GM21717 (cell line): ENCODE measurements around the gene SLC38A10.

Experiments
- ATAC-seq: cut with Tn5 transposase; IDR thresholded peaks from one replicate; pipeline ENCODE4 v1.9.1; 2021; ENCODE audit warnings: mild to moderate bottlenecking, moderate library complexity; ENCODE audit not compliant: unreplicated experiment

SLC38A10 gene

DNA sequence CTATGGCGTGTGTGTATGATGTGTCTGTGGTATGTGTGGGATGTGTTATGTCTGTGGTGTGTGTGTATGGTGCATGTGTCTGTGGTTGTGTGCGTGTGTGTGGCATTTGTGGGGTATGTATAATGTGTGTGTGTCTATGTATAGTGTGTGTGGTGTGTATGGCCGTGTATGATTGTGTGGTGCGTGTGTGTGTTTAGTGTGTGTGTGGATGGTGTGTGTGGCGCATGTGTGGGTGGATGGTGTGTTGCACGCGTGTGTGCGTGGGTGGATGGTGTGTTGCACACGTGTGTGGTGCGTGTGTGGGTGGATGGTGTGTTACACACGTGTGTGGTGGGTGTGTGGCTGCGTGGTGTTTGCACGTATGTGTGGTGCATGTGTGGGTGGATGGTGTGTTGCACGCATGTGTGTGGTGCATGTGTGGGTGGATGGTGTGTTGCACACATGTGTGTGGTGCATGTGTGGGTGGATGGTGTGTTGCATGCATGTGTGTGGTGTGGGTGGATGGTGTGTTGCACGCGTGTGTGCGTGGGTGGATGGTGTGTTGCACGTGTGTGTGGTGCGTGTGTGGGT, 5.6 kb upstream of the SLC38A10 start:
- ATAC-seq = no peak

DNA sequence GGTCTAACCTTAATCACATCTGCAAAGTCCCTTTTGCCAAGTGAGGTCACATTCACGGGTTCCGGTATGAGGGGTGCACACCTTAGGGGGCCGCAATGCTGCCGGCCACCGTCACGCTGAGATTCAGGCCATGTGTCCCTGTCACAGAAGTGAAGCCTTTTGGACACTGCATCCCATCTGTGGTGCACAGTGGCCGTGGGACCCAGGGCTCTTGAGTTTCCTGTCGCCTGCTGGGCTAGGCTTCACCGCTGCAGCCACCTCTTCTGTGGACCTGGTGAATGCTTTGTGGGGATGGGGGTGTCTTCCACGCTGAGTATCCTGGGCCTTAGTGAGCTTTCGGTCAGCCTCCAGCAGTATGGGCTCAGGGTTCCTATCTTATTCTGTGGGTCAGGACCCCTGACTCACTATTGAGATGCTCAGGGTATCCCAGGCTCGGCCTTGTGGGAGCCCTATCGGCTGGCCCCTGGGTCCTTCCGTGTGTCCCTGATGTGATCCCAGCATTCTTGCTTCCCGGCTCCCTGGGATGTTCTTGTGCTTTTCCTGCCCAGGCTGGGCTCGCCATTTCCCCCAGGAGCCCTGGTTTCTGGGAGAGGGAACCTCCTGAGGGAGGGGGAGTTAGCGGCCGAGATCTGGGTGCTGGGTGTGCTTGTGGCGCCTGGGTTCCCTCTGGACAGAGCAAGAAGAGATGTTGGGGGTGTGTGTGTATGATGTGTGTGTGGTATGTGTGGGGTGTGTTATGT, 4.9 kb upstream of the SLC38A10 start:
- no peak for ATAC-seq

DNA sequence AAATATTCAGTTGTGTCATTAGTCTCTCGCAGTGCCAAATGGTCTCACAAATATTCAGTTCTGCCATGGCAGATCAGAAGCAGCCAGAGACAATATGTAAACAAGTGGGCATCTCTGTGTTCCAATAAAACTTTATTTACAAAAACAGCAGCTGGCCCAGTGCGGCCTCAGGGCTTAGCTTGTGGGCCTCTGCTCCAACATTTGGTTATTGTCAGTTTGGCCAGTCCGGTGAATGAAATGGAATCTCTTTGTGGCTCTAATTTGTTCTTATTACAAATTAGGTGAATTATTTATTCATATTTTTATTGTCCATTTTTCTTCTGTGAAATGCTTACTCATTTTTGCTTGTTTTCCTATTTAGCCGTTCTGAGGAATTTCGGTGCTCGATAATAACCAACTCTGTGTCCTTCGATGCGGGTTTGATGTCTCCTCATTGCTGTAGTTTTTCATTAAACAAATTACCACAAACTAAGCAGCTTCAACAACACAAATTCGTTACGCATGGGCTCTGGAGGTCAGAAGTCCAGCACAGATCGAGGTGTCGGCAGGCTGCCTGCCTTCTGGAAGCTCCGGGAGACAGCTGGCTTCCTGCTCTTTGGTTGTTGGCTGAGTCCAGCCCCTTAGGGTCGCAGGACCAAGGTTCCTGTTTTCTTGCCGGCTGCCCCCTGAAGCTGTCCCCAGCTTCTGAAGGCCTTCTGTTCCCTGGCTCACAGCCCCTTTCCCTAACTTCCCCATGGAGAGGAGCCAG, 4.1 kb upstream of the SLC38A10 start:
- ATAC-seq = no peak

DNA sequence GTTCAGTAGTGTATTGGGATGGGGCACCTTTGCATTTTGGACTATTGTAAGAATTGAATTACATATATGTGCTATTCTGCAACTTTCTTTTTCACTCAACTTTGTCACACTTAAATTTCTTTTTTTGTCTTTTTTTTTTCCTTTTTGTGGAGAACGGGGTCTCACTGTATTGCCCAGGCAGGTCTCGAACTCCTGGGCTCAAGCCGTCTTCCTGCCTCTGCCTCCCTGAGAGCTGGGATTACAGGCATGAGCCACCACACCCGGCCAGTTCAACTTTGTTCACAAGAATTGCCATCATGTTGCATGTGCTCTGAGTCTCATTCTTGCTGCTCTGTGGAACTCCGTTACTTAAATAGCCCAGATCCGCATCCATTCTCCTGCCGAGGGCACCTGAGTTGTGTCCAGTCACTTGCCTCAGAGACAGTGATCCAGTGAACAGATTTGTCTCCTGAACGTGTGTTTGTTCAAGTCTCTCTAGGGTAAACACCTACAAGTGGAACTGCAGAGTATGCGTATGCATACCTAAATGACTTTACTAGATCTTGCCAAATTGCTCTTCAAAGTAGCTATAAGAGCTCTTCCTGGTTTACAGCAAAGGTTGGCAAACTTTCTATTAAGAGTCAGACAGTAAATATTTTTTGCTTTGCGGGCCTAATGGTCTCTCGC, 3.4 kb upstream of the SLC38A10 start:
- ATAC-seq = no peak

DNA sequence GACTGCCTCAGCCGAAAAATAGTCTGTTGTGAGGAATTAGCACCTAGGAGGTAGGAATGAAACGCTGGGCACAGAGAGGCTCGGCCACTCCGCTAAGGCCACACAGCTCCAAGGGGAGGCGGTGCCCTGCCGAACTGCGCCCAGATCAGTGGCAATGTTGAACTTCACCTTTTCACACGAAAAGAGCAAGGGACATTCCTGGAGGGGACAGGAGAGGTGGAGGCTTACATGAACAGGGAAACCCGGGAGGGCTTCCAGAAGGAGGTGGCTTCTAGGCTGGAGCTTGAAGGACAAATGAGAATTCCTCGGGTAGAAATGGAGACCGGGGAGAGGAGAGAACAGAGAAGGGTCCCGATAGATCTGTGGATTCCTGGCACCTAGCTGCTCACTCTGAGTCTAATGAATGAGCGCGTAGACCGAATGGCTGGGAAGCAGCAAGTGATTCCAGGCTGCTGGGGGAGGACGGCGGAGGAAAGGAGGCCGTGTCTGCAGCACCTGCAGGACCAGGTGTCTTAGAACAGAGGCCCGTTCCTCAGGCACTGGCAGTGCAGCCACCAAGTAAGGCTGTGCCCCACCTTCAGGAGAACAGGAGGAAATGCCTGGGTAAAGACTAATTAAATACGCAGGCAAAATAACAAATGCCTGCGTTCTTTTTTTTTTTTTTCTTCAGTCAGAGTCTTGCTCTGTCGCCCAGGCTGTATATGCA, 722 bp upstream of the SLC38A10 start:
- ATAC-seq = no peak

DNA sequence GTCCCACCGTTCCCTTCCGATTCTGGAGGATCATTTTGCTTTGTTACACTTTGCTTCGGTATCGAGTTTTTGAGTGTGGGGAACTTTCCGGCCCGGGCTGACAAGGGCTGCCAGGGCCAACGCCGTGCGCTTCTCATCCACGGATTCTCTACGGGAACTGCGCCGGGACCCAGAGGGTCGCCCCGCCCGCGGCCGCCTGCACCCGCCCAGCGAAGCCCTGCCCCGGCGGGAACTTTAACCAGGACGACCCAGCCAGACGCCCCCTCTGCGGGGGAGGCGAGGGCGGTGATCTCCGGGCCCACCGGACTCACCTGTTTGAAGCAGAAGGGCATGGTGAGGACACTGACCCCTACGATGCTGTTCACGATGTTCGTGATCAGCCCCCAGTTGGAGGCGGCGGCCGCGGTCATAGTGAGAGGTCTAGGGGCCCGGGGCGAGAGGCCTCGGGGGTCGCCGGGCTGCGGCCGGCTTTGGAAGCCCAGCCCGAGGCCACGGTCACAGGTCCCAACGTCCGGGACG, 536 bp downstream of the SLC38A10 start:
- no peak for ATAC-seq

DNA sequence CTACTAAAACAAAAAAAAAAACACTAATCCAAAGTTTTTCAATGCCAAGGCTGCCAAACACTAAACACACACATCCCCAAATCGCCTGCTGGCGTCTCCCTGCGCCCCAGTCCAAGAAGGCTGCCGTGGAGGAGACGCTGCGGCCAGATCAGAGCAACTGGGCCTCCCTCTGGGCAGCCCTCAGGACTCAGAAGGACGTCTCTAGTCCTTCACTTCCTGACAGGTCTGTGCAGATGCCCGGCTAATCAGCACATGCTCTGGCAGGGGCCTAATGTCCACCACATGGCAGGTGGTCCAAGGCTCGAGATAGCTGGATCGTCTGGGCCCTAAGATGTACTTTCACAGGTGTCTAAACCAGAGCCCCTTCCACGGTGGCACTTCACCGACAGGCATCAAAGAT, 2.7 kb downstream of the SLC38A10 start:
- no peak for ATAC-seq

DNA sequence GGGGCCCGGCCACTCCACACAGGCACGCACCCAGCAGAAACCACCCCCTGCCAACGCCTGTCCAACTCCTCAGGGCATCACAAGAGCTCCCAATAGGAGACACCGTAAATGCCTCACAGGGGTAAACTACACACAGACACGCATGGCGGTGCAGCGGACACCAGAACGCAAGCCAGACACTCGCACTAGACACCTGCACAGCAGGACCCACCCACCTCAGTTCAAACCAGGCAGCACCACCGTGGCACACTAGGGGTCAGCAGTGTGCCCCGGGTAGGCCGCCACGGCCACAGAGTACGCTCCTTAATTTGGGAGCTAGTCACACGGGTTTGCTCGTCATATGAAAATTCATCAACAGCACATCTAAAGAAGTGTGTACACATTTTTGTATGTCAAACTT, 3.4 kb downstream of the SLC38A10 start:
- no peak for ATAC-seq

DNA sequence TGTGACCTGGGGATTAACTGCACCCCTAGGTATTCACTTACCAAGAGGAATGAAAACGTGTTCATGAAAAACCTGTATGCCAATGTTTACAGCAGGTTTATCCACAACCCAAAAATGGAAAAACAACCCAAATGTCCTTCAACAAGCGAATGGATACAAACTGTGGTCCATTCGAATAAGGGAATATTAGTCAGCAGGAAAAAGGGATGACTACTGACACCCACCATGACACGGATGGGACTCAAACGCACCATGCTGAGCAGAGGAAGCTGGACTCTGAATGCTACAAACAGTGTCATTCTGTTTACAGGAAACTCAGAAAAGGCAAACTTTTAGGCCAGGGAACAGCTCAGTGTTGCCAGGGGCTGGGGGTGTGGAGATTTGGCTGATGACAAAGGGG, 4.9 kb downstream of the SLC38A10 start:
- no peak for ATAC-seq

DNA sequence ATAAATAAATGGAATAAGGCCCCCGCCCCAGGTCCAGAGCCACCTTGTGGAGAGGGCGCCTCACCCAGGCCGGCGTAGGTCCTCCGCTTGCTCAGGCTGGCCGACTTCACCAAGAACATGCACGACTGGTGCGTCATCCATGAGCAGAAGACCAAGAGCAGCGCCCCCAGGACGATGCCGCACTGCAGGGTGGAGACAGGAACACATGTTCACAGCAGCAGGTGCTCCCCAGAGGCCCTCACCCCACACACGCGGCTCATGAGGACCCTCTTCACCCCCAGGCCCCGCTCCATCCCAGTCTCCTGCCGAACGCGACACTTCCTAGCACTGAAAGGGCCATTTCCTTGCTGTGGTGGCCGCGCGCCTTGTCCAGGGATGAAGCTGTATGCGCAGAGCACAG, 5.5 kb downstream of the SLC38A10 start:
- no peak for ATAC-seq

DNA sequence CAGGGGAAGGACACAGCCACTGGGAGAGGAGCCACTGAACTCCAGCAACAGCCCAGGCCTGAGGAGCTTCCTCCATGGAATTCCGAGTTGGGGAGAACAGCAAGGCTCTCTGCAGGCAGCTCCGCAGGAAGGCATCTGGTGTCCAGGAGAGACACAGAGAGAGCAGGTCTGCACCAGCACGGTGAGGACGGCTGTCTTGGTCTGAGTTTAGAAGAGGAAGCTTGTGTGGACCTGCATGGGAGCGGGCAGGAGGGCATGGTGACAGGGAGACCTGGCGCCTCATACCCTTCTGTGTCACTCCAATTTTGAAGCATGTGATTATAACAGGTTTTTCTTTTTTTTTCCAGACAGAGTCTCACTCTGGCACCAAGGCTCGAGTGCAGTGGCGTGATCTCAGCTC, 6.4 kb downstream of the SLC38A10 start:
- ATAC-seq = no peak

DNA sequence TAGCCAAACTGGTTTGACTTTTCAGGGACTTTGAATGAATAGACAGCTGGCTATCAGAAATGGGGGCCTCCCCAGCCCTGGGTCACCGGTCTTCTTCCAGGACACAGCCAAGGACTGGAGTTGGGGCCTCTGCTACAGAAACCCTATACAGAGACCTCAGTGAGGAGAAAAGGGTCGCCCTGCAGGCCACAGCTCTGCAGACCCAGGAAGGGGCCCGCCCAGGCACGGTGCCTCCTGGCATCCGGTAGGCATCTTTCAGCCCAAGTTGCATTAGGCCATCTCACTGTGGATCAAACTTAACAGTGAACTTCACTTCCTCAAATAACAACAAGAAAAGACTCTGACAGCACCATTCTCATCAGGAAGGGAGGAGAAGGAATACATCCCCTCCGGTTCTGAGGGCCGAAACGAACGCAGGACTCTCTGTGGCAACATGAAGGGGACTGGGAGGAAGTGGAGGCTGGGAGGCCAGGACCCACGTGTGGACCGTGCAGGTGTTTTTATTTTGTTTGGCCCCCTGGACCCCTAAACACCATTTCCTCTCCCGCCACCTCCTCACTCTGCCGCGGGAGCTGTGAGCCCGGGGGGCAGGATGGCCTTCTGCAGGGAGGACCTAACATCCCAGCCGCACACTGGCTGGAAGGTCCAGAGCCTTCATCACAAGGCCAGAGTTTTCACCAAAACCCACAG, 7.2 kb downstream of the SLC38A10 start:
- ATAC-seq = no peak

DNA sequence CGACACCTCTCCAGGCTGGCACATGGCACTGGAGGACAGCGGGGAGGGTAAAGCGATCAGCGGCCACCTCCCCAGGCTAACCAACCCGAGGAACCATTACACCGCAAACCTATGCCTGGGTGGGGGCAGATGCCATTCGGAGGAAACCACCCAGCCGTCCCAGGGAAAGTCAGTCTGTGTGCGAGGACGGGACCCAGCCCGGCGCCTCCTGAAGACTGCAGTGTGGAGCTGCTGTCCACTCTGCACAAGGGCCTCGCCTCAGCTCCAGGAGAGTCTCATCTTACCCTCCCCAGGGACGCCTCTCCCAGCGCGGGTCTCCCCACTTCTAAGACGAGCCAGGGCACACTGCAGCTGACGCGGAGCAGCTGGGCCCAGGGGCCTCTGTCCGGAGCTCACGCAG, 8.0 kb downstream of the SLC38A10 start:
- ATAC-seq = no peak

DNA sequence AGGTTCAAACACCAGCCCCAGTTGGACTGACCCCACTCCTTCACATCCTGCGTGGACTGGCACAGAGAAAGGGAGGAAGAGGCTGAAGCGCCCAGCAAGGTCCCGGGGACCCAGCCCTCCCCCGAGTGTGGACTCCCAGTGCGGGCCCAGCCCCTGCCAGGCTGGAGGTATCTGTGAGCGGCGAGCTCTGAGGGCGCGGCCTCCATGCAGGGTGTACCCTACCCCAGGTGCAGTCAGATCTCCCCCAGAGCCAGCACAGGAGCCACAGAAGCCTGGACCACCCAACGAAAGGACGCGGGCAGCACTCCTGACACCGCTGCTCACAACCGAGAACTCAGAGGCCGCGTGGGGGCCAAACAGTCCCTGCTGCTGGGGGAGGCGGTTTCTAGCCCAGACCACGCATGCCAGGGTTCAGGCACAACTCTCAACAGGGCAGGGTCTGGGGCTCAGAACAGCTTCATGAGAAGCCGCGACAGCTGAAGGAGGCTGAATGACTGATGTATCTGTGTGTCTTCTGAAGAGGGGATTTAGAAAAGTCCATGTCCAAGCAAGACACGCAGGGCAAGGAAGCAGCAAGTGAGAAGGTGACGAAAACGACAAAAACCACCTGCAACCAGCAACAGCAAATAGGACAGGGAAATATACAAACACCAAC, 8.5 kb downstream of the SLC38A10 start:
- no peak for ATAC-seq

DNA sequence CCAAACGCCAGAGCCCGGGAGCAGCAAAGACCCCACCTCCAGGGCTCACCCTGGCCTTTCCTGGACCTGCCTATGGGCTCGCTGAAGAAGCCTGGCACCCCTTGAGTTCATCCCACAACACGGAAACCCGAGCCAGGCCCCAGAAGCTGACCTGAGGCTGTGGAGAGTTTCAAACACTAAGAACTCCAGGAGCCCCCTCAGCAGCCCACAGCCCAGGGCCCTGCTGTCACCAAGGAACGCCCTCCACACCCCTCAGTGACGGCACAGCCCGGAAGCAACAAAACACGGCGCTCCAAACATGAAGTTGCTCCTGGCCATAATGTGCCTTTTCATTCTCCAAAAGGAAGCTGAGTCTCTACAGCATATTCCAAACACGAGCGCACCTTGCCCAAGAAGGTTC, 9.2 kb downstream of the SLC38A10 start:
- no peak for ATAC-seq

DNA sequence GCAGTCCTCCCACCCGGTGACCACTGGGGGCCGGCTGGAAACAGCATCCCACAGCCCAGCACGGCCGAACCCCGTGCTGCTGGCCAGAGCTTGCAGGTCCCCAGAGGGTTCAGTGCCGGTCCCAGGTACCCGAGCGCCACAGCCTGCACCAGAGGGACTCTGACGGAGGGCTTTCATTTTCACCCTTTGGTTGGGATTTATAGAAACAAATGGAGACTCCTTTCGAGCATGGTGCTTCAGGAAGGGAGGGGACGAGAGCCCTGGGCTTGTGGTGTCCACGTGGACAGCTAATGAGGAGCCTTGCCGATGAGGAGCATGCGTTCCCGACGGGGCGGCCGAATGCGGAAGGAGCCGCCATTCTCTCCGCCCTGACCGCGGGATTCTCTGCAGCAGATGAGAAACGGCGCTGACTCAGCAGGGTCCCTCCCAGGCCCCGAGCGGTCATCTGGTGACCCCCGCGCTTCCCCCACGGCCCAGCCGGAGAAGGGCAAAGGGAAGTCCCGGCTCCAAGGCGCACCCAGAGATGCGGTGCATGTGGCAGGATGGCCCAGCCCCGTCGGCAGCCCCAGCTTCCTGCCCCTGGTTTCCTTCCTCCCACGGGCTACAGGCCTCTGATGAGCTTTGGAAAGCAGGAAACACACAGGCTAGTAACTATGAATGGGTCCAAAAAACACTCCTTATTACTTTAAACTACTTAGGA, 9.8 kb downstream of the SLC38A10 start:
- no peak for ATAC-seq

DNA sequence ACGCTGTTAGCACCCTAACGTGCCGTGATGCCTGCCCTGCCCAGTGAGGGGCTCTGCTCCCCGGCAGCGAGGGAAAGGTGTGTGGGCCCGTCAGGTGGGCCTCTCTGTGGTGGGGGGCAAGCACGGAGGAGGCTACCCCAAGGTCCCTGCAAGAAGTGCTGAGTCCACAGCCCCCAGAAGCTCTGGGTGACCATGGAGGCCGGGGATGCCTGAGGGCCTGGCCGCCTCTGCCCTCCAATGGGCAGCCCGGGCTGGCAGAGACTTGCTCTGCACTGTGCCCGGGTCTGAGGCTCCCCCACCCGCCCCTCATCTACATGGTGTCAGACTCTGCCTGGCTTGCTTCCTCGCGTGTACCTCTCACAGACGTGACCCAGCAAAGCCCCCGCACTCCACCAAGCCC, 12.2 kb downstream of the SLC38A10 start:
- no peak for ATAC-seq

DNA sequence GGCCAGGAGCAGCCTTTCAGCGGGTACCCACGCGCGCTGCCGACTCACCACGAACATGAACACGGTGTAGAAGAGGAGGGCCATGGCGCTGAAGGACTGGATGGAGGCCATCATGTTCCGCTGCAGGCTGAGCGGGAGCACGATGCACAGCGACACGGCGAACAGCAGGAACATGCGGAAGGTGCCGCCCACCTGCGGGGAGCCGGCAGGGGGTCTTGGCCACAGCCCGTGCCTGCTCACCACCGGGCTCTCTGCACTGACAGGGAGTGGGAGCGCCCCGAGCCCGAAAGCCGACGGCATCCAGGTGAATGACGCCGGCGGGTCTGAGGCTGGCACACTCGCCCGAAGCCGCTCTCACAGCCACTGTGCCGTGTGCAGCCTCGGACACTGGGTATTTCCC, 13.0 kb downstream of the SLC38A10 start:
- ATAC-seq = no peak

DNA sequence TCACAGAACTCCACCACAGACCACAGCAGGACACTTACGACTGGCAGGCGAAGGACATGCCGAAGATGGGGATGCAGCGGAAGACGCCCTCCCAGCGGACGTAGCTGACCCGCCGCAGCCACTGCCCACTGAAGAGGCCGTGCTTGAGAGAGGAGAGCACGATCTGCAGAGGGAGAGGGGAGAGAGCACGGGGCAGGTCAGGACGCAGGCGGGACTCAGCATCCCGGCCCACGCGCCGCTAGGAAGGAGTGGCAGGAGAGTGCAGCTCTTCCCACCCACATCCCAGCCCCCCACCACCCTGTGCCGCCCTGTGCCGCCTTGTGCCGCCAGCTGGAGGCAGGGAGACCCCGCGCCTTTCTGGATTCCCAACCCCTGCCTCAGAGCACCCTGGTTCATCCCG, 14.5 kb downstream of the SLC38A10 start:
- ATAC-seq = no peak
